Cortex of kidney (tissue), 1 donor: Measurements from ENCODE around the gene C10orf105.

Experiments used
- DNase-seq: peaks from one replicate; lab custom pipeline; 2025; lab: John Stamatoyannopoulos, UW

C10orf105 gene

DNA sequence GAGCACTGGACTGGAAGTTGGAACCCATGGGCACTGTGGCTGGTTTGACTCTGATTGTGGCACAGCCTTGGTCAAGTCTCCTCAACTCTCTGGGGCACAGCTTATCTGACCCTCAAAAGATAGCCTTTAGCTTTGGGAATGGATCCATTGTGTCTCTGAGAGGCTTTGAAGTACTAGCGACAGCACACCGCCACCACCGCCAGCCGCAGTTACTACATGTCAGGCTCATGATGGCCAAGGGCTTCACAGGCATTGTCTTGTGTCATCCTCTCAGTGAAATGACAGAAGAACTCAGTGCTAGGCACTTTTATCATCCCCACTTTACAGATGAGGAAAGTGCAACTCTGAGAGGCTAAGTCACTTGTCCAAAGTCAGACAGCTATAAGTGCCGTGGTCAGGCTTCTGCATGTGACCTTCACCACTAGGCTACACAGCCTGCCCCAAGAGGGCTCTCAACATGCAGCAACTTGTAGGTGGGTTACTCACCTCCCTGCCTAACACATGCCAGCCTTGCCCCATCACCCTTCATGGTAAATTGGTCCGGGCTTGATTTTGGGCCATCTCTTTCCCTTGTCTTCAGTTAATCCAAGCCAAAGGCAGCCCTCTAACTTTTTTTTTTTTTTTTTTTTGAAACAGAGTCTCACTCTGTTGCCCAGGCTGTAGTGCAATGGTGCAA, 44.1 kb downstream of the C10orf105 start:
- no peak for DNase-seq

DNA sequence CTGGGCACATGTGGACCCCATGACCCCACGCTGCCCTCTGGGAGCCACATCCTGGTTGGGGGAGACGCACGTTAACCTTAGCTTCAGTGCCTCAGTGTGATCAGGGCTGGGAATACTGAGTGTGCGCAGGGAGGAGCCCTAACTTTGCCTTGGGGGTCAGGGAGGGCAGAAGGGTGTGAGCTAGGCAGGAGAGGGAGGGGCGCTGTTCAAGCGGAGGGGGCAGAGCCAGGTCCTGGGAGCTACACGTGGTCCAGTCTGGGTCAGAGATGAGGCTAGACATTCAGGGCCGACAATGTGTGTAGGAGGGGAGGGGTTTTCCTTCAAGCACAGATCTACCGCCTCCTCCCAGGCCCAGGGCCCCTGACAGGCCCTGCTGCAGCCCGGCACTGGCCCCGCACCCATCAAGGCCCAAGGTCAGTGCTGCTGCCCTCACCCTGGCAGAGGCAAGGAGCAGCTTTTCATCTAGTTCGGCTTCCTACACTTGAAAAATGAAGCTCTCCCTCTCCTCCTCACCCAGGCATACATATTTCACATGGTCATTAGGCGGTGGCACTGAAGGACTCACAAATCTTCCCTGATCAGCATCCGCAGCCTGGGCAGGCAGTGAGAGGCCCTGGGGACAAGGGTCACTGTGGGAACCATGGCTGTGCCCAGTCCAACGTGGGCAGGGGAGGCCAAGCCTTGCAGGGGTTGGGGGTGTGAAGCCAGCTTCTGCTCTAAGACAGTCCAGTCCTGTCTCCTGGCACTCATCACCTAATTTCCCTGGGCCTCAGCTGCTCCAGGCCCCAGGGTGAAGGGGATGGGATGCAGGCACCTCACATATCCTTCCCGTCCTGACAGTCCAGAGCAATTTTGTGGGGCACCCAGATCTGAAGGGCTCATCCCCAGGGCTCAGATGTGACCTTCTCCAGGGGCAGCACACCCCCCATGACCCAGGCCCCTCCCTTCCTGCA, 47.3 kb downstream of the C10orf105 start:
- DNase-seq: no peak

DNA sequence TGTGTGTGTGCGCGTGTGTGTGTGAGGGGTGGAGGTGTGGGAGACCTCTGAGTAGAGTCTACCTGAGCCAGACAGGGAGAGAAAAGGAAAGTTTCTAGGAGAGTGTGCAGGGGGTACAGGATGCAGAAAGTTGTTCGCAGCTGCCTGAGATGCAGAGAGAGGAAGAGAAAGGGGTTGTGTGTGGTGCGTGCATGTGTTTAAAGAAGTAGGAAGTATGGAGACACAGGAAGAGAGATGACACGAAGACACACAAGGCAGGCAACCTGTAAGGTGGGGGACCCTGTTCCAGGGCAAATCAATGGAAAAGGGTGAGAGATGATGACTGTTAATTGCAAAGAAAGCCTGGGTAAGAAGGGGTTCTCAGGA, 52.2 kb downstream of the C10orf105 start:
- no peak for DNase-seq

DNA sequence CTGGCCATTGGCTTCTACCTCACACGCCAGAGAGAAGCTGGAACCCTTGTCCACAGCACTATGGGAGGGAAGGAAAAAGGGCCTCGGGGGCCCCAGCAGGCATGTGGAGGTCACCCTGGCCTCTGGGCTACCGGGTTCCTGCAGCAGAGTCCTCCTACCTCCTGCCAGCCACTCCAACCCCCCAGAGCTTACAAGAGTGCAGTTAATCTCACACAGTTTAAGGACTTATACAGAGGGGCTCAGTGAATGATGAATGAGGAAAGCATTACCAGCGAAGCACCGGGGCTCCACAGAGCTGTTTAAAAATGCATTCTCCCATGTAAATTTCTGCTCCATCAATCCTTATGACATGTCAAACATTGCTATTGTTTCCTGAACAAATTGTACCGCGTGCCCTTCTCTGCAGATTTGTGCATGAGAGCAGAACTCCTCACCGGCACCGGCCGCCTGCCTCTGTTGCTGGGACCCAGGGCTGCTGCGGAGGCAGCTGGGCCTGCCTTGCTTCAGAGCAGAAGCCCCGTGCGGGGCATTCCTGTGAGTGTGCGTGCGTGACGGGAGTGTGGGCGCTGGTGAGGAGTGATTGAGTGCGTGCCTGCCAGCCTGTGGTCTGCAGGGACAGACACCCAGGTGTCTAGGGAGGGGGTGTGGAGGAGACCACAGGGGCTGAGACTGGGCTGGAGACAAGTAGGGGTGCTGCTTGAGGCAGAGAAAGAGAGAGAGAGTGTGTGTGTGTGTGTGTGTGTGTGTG, 52.8 kb downstream of the C10orf105 start:
- DNase-seq: no peak

GRCh38 chr10:71665456-71665855, 54.1 kb downstream of the C10orf105 start:
- DNase-seq: no peak

GRCh38 chr10:71664585-71664984, 55.0 kb downstream of the C10orf105 start:
- no peak for DNase-seq

DNA sequence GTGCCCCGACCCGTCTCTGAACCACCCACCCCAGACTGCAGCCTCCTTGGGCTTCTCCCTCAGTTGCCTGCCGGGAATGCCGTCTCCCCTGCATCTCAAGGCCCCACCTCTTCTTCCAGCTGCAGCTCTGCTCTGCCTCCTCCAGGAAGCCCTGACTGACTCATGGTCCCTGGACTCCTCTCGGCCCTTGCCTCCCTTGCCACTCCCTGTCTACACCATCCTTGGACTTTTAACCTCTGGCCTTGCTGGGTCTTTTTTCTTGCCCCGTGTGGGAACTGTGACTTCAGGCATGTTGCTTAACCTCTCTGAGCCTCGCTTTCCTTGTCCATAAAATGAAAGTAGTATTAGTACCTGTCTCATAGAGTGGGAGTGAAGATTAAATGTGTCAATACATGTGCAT, 56.3 kb downstream of the C10orf105 start:
- no peak for DNase-seq

GRCh38 chr10:71661779-71662336, 57.7 kb downstream of the C10orf105 start:
- no peak for DNase-seq
